H1 (cell line): Measurements from ENCODE around the gene GNB1. TPM values are rescaled to one million over a fixed set of nuclear protein-coding genes. Genes with fewer than 3 reads are reported as not detected.

Experiments used
- JUN ChIP-seq: IDR thresholded peaks from 2 replicates; pipeline ENCODE4 v1.6.1; 2011; ENCODE audit warnings: low read depth, mild to moderate bottlenecking, improper control_type of control experiment, low read length
- MAFK ChIP-seq: IDR thresholded peaks from 2 replicates; pipeline ENCODE4 v1.6.1; 2012; ENCODE audit warnings: low read depth, mild to moderate bottlenecking, improper control_type of control experiment, low read length
- SP1 ChIP-seq: IDR thresholded peaks from 2 replicates; pipeline ENCODE4 v1.6.1; 2011; ENCODE audit warnings: low read depth, low read length
- SP2 ChIP-seq: IDR thresholded peaks from 2 replicates; pipeline ENCODE4 v1.6.1; 2012; ENCODE audit warnings: mild to moderate bottlenecking, low read length, inconsistent platforms
- TCF12 ChIP-seq: IDR thresholded peaks from 2 replicates; pipeline ENCODE4 v1.6.1; 2011; ENCODE audit warnings: low read depth, mild to moderate bottlenecking, low read length
- polyA plus RNA-seq, 7 experiments: library from polyadenylated mRNA; depleted of rRNA in 3 of 7; stranded (reverse) in 5 of 7; unstranded in 2 of 7; fragments of >200 nt in 5 of 7; fragments of 200-250 nt in 2 of 7; gene quantifications; 1 replicate in 5 of 7; 2 replicates in 1 of 7; 4 replicates in 1 of 7; pipeline versions ENCODE4 v1.2.1 to v1.2.3, GENCODE V29; 2011 to 2013; ENCODE audit warnings: missing spikeins in 2 of 7, mixed read lengths in 2 of 7
- total RNA-seq: library from RNA; stranded (reverse); fragmentation: NEBNext Ultra II Directional; extraction: Animal tissue kit (Norgen Biotek cat#: 25700); gene quantifications from 2 replicates; pipeline ENCODE4 v1.2.1, GENCODE V29; 2021

GNB1 gene
- total and polyA plus RNA-seq, 2 of the 8 experiments (the other 6 are each of a cell fraction or from before 2014, with no cell fraction given): 343 to 382 TPM

GRCh38 chr1:1924849-1925248 lies 34.0 kb upstream of the GNB1 start (continued):
- TF ChIP-seq SP2 (no peak), SP1 (no peak), MAFK (no peak), TCF12 (no peak), JUN (no peak)
